SU-DHL-6 (cell line): Measurements from ENCODE around the gene COL6A2.

Source experiments
- CTCF ChIP-seq: fragments of 200-600 bp; sonication (generic); IDR thresholded peaks from one replicate; pipeline ENCODE4 v1.5.1; 2017; ENCODE audit warnings: antibody characterized with exemption, mild to moderate bottlenecking, low read length, moderate library complexity; ENCODE audit not compliant: insufficient read depth, poor library complexity, severe bottlenecking
- EZH2phosphoT487 ChIP-seq: fragments of 200-600 bp; sonication (generic), shearing (Covaris generic); conservative IDR thresholded peaks from 2 replicates; pipeline ENCODE4 v1.6.1; 2018; ENCODE audit warnings: mild to moderate bottlenecking, antibody characterized with exemption, low read length, moderate library complexity, mixed read lengths

- TF ChIP-seq CTCF: no peak
- no peak for TF ChIP-seq EZH2phosphoT487
Measured at GRCh38 chr21:46095814-46096595, 1.9 kb upstream of the COL6A2 start.
